GM19397 (cell line): ENCODE measurements around the gene CRYBG2.
"Not testable (repeated sequence)": the region's sequence is repeated elsewhere in the genome, so short reads cannot be mapped to it uniquely, and the experiment has no call there.

ENCODE experiments used
- ATAC-seq: cut with Tn5 transposase; IDR thresholded peaks from one replicate; pipeline ENCODE4 v1.9.1; 2021; ENCODE audit warnings: mild to moderate bottlenecking, moderate library complexity; ENCODE audit not compliant: unreplicated experiment

The CRYBG2 gene

GRCh38 chr1:26350701-26351589 lies 3.0 kb downstream of the CRYBG2 start:
- ATAC-seq: no peak

- no peak for ATAC-seq
Measured at GRCh38 chr1:26350343-26350700, 3.6 kb downstream of the CRYBG2 start.

DNA sequence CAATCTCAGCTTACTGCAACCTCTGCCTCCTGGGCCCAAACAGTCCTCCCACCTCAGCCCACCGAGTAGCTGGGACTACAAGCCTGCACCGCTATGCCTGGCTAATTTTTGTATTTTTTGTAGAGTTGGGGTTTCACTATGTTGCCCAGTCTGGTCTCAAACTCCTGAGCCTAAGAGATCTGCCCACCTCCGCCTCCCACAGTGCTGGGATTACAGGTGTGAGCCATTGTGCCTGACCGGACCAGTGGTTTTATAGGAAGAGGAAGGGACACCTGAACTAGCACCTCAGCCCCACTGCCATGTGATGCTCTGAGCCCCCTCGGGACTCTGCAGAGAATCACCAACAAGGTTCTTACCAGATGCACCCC lies 4.1 kb downstream of the CRYBG2 start:
- no peak for ATAC-seq

GRCh38 chr1:26349188-26349876 lies 4.6 kb downstream of the CRYBG2 start:
- ATAC-seq: no peak

DNA sequence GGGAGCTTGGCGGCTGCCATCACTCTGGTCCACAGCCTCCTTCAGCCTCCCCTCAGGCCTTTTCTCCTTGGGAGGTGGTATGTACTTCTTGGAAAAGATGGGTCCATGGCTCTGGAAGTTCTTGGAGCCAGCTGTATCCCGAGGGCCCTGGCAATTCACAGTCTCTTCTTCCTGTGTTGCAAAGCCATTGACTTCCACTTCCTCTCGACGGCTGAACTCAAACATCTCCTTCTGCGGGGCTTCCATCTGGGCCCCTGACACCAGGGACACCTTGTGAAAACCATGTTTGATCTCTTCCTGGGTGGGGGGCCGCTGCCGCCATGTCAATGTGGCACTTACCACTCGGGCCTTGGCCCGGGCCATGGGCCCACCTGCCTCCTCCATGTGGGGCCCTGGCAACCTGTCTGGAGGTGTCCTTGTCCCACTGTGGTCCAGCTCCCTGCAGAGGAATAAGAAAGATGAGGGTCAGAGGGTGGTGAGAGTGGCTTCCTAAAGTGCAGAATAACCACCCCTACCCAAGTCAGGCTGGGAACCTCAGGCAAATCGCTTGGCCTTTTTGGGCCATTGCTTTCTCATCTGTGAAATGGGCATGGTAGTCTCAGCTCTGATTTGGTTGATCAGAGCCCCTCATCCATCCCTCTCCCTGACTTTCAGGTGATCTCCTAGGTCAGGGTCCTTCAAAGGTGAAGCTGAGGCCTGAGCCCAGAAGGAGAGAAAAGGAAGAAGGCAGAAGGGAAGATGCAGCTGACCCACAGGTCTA lies 7.5 kb downstream of the CRYBG2 start:
- ATAC-seq: no peak

- ATAC-seq: no peak
Measured at GRCh38 chr1:26345718-26346117, 8.2 kb downstream of the CRYBG2 start.

- ATAC-seq: no peak
Measured at GRCh38 chr1:26344147-26344920, 9.6 kb downstream of the CRYBG2 start.

GRCh38 chr1:26340047-26340481 lies 13.9 kb downstream of the CRYBG2 start:
- ATAC-seq: no peak

- ATAC-seq: no peak
Measured at GRCh38 chr1:26338670-26339069, 15.3 kb downstream of the CRYBG2 start.

DNA sequence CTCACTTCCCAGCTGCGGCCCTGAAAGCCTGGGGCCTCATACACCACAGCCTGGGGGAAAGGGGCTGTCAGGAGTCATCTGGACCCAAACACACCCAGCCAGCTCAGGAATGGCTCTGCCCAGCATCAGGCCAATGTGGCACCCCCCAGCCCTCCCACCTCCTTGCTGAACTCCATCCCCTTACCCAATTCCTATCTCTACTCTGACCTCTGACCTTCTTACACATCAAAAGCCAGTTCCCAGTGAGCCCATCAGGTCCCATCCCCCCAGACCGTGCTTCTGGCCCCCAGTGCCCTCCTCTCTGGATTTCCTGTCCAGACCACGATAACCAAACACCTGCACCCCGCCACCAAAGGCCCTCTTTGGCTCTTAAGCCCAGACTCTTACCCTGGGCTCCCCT lies 16.3 kb downstream of the CRYBG2 start:
- no peak for ATAC-seq

DNA sequence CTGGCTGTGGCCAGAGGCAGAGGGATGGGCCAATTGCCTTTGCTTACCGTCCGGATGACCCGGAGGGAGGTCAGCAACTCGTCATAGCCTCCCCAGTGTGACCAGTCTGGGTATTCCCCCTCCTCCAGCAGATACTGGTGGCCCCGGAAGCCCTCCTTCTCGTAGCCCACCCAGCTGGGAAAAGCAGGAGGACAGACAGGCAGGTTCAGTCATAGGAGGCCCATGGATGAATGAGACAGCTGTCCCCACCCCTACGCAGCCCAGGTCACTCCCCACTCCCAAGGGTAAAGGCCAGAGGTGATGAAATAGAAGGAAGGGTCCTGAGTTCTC lies 16.8 kb downstream of the CRYBG2 start:
- ATAC-seq: no peak

DNA sequence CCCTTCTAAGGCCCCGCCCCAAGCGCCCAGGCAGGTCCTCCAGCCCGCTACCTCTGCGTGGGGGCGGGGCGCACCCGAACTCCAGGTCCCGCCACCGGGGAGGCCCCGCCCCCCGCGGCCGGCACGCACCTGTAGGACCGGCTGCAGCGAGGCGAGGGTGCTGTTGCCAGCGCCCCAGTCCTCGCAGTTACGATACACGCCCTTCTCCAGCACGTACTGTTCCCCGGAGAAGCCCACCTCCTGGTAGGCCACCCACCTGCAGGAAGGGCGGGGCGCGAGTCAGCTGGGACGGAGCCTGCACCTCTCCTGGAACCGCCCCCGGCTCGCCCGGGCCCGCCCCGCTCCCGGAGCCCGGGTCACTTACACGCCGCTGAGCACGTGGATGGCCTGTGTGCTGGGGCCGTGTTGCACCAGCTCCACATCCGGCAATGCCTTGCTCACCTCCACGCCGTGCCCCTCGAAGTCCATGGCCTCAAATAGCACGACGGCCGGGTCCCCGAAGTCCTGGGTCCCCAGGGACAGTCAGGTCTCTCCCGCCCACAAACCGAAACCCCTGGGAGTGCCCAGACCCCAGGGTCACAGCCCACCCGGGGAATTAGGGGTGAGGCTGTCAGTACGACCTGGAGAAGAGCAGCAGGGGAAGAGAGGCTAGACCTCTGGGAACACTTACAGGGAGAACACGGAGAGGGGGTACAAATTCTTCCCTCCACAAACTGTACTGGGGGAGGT lies 17.3 kb downstream of the CRYBG2 start:
- no peak for ATAC-seq

GRCh38 chr1:26335774-26336476 lies 18.0 kb downstream of the CRYBG2 start:
- ATAC-seq: no peak

DNA sequence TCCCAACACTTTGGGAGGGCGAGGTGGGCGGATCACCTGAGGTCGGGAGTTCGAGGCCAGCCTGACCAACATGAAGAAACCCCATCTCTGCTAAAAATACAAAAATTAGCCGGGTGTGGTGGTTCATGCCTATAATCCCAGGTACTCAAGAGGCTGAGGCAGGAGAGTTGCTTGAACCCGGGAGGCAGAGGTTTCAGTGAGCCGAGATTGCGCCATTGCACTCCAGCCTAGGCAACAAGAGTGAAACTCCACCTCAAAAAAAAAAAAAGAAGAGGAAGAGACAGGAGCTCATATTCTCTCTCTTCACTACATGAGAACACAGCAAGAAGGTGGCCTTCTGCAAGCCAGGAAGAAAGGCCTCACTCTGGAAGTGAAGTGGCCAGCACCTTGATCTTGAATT lies 20.6 kb downstream of the CRYBG2 start:
- not testable (repeated sequence) for ATAC-seq

GRCh38 chr1:26330276-26330675 lies 23.7 kb downstream of the CRYBG2 start:
- ATAC-seq: no peak

DNA sequence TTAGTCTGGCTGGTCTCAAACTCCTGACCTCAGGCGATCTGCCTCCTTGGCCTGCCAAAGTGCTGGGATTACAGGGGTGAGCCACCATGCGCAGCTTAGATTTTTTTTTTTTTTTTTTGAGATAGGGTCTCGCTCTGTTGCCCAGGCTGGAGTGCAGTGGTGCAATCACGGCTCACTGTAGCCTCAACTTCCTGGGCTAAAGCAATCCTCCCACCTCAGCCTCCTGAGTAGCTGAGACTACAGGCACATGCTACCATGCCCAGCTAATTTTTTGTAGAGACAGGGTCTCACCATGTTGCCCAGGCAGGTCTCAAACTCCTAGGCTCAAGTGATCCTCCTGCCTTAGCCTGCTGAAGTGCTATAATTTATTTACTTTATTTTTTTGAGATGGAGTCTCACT lies 24.6 kb downstream of the CRYBG2 start:
- not testable (repeated sequence) for ATAC-seq

GRCh38 chr1:26328597-26328996 lies 25.3 kb downstream of the CRYBG2 start:
- no peak for ATAC-seq

DNA sequence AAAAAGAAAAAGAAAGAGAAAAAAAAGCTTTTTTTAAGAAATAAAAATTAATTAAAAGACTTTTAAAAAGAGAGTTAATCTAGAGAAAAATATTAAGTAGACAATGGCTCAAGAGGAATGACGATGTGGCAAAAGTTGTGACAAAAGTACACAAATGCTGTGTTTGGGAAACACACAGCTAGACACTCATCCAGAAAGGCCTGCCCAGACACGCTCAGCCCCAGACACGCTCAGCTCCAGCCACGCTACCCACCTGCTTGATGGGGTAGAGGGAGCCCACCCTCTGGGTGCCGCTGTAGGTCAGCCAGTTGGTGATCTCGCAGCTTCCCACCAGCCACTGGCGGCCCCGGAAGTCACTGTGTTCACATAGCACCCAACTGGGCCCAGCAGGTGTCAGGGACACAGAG lies 26.0 kb downstream of the CRYBG2 start:
- ATAC-seq: no peak

GRCh38 chr1:26324550-26324949 lies 29.4 kb downstream of the CRYBG2 start:
- ATAC-seq: no peak

DNA sequence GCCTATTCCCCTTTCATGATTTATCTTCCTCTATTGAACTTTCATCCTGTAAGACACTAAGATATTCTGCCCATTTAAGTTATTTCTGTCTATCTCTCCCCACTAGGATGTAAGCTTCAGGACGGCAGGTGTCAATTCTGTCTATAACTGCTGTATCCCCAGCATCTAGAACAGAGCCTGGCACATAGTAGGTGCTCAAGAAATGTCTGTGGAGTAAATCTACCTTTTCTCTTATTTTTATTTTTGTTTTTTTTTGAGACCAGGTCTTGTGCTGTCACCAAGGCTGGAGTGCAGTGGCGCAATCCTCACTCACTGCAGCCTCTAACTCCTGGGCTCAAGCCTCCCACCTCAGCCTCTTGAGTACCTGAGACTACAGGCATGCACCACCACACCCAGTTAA lies 30.5 kb downstream of the CRYBG2 start:
- ATAC-seq: no peak
